HG03439 (cell line): ENCODE measurements around the gene CCDC68.

Source experiments
- ATAC-seq: cut with Tn5 transposase; IDR thresholded peaks from one replicate; pipeline ENCODE4 v1.9.1; 2021; ENCODE audit warnings: mild to moderate bottlenecking, moderate library complexity; ENCODE audit not compliant: unreplicated experiment

CCDC68 gene

GRCh38 chr18:54961868-54962267, 2.6 kb upstream of the CCDC68 start:
- no peak for ATAC-seq

- ATAC-seq: no peak
Measured at GRCh38 chr18:54961016-54961423, 1.8 kb upstream of the CCDC68 start.

- ATAC-seq: no peak
Measured at GRCh38 chr18:54960197-54960596, 936 bp upstream of the CCDC68 start.

- ATAC-seq: no peak
Measured at GRCh38 chr18:54957996-54958395, 1.3 kb downstream of the CCDC68 start.

GRCh38 chr18:54957296-54957832, 1.9 kb downstream of the CCDC68 start:
- no peak for ATAC-seq

GRCh38 chr18:54956506-54956905, 2.8 kb downstream of the CCDC68 start:
- no peak for ATAC-seq

- ATAC-seq: no peak
Measured at GRCh38 chr18:54952026-54952425, 7.2 kb downstream of the CCDC68 start.

GRCh38 chr18:54950221-54950620, 9.0 kb downstream of the CCDC68 start:
- ATAC-seq: no peak

- no peak for ATAC-seq
Measured at GRCh38 chr18:54949588-54949987, 9.7 kb downstream of the CCDC68 start.

- no peak for ATAC-seq
Measured at GRCh38 chr18:54948350-54948837, 10.9 kb downstream of the CCDC68 start.

- ATAC-seq: no peak
Measured at GRCh38 chr18:54947091-54947490, 12.2 kb downstream of the CCDC68 start.

- peak; percentile 74 for ATAC-seq
Measured at GRCh38 chr18:54946149-54946581, 13.1 kb downstream of the CCDC68 start.

- ATAC-seq: no peak
Measured at GRCh38 chr18:54945576-54946125, 13.6 kb downstream of the CCDC68 start.

- no peak for ATAC-seq
Measured at GRCh38 chr18:54942569-54942968, 16.7 kb downstream of the CCDC68 start.

GRCh38 chr18:54942144-54942543, 17.1 kb downstream of the CCDC68 start:
- ATAC-seq: no peak

- ATAC-seq: no peak
Measured at GRCh38 chr18:54939361-54939917, 19.8 kb downstream of the CCDC68 start.

- no peak for ATAC-seq
Measured at GRCh38 chr18:54938506-54938905, 20.8 kb downstream of the CCDC68 start.

- ATAC-seq: no peak
Measured at GRCh38 chr18:54932472-54932871, 26.8 kb downstream of the CCDC68 start.

- no peak for ATAC-seq
Measured at GRCh38 chr18:54931152-54931551, 28.1 kb downstream of the CCDC68 start.

- ATAC-seq: no peak
Measured at GRCh38 chr18:54928236-54928635, 31.0 kb downstream of the CCDC68 start.

GRCh38 chr18:54926593-54927325, 32.5 kb downstream of the CCDC68 start:
- ATAC-seq: no peak

- no peak for ATAC-seq
Measured at GRCh38 chr18:54924948-54925347, 34.3 kb downstream of the CCDC68 start.
